Astrocyte of the spinal cord (primary cell): ENCODE measurements around the gene PPIL6.

Source experiments
- DNase-seq: peaks from one replicate; pipeline ENCODE4 v3.0.0; 2011; ENCODE audit warnings: low read depth, low spot score
- H3K4me3 ChIP-seq: 2 replicates; pipeline ENCODE4 v1.5.1; 2011; ENCODE audit warnings: low read depth, mild to moderate bottlenecking, low read length, moderate library complexity
- in situ Hi-C: cut with HindIII; loops from 2 replicates; pipeline ENCODE4 v1.10.0; 2017; ENCODE audit warnings: low sequenced_read_pairs
- TF ChIP-seq, protein P1 (sequence below): IDR thresholded peaks from 2 replicates; pipeline ENCODE4 v1.5.1; 2012; ENCODE audit warnings: low read depth, mild to moderate bottlenecking, low read length, inconsistent platforms

The PPIL6 gene

DNA sequence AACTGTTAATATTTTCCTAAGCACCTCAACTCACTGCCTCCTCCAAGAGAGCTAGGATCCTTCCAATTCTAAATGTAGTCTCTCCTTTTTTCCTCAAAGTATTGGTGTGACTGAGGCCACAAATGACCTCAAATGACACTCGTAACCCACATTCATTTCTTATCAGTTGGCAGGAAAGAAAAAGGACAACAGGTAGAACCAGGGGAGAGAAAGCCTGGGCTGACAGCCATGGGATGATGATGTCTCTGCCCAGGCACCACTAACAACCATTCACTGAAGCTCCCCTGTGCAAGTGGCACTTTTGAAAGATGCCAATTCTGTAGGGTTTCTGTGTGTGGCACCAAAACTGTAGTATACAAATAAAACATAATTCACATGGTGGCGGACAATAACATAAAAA, 35.2 kb upstream of the PPIL6 start:
- TF ChIP-seq, protein P1, sequence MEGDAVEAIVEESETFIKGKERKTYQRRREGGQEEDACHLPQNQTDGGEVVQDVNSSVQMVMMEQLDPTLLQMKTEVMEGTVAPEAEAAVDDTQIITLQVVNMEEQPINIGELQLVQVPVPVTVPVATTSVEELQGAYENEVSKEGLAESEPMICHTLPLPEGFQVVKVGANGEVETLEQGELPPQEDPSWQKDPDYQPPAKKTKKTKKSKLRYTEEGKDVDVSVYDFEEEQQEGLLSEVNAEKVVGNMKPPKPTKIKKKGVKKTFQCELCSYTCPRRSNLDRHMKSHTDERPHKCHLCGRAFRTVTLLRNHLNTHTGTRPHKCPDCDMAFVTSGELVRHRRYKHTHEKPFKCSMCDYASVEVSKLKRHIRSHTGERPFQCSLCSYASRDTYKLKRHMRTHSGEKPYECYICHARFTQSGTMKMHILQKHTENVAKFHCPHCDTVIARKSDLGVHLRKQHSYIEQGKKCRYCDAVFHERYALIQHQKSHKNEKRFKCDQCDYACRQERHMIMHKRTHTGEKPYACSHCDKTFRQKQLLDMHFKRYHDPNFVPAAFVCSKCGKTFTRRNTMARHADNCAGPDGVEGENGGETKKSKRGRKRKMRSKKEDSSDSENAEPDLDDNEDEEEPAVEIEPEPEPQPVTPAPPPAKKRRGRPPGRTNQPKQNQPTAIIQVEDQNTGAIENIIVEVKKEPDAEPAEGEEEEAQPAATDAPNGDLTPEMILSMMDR: no peak
- in situ Hi-C loops: no loop called here
- no peak for DNase-seq
- no peak overlapping the region for H3K4me3 ChIP-seq

DNA sequence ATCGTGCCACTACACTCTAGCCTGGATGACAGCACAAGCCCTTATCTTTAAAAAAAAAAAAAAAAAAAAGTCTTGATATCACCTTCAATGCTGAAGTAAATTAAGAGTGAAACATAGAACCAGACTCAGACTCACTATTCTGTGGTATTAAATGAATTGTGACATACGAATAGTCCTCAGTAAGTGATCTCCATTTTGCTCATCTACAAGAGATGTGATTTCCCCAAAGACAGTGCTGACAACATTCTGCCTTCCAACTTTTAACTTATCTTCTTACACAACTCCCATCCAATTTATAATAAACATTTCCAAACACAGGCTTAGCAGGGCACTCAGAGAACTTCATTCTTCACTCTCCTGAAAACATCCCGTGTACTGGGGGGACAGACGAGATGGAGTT, 34.6 kb upstream of the PPIL6 start:
- H3K4me3 ChIP-seq: no peak overlapping the region
- in situ Hi-C loops: no loop called here
- TF ChIP-seq, protein P1: no peak
- no peak for DNase-seq

DNA sequence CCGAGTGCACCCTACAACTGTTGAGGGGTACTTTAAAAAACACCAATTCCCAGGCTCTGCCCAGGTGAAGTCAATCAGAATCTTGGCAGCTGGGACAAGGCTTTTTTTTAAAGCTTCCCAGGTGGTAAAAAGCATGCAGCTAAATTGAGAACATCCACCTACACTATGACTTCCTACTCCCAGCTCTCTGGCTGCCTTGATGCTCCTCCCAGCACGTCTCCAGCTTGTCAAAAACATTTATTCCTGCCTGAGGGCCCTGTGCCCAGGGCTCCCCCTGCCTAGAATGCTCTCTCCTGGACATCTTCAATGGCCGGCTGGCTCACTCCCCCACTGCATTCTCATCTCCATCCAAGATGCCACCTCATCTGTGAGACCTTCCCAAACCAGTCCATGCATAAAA, 32.7 kb upstream of the PPIL6 start:
- in situ Hi-C loops: no loop called here
- TF ChIP-seq, protein P1: no peak

DNA sequence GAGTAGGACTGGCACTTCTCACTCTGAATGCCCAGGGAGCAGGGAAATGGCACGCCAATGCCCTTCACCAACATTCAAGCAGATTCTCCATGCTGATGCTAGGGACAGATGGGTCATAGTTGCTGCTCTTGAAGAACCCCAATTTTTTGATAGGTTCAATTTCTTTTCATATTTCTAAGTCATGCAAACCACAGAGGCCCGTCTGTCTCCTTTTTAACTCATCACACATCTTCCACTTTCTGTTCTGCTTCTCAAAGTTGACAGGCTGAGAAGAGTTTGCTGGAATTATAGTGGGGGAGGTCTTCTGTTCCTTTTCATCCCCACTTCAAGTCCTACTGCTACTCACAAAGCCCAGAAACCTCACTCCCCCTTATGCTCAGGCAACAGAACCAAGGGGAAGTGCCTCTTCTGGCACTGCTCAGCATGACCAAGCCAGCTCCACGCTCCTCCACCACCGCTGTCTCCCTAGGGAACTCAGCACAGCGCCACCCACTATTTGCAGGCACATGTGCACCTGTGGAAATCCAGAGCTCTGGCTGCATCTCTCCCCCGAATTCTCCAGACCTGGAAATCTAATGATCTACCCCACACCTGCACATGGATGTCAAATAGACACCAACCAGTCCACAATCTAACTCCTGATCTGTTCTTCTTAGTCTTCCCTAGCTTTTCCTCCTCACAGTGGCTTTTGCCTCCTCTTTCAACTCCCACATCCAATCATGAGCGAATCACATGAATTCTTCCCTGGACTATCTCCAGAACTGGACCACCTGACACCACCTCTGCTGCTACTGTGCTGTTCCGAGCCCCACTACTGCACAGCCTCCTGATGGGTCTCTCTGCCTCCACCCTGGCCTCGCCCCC, 31.9 kb upstream of the PPIL6 start:
- TF ChIP-seq, protein P1: no peak
- no peak overlapping the region for H3K4me3 ChIP-seq
- in situ Hi-C loops: no loop called here
- DNase-seq: no peak

More for the DNA sequence above, 32.7 kb upstream of the PPIL6 start:
- no peak for DNase-seq
- H3K4me3 ChIP-seq: no peak overlapping the region

DNA sequence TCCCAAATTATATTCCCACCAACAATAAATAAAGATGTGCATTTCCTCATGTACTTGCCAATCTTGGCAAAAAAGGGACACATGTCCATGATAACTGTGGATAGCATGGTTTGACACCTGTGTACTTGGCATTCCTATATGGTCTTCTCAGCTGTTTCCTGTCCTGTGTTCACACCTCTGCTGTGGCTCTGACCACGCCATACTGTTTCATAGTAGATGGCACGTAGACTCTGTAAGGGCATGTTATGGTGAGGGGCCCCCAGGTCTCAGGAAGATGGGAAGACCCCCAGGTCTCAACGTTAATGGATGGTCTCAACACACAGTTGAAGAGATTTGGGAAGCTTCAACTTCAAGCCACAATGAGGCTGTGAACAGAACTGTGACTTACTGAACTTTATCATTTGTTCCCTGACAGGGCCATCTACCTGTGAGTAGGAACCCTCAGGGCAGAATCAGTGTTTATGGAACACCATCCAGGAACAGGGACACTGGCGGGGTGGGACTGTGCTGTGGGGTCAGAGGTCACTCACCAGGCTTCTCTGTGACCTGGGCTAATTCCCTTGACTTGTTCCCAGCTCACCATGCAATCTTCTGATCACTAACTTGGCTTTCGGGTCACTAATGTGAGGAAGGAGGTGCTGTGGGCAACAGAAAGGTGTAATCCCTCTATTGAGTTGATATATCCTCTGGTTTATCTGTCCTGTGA, 30.8 kb upstream of the PPIL6 start:
- no peak overlapping the region for H3K4me3 ChIP-seq
- no peak for DNase-seq
- TF ChIP-seq, protein P1: no peak
- in situ Hi-C loops: no loop called here

DNA sequence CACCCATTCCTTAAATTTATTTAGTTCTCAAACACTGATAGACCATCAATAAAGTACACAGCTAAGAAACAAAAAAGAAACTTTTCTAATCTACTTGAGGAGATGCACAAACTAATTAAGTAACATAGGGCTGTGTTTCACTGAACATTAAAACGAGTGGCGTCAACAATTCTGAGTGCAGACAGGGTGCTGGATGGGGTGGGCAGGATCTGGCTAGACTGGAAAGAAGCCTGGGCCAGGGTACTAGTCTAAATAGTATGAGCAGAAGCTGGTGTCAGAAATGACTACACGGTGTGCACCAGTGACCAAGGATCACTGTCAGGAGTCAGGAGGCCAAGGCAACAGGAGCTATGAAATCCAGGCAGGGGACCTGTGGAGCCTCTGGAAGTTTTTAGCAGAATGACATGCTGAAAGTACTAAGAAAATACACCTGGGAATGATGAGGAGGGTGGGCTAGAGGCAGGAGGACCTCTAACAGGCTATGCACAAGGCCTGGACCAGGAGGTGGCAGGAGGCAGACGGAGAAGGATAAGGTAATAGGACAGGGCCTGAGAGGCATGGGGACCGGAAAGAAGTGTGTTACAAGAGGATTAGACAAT, 29.3 kb upstream of the PPIL6 start:
- in situ Hi-C loops: no loop called here
- TF ChIP-seq, protein P1: no peak
- DNase-seq: no peak
- H3K4me3 ChIP-seq: no peak overlapping the region
